ENCODE data around the gene SYT1. TPM values are rescaled to one million over a fixed set of nuclear protein-coding genes. Genes with fewer than 3 reads are reported as not detected.

The SYT1 gene
- total RNA-seq, 1 experiment from 2014 or later: 44.9 TPM

DNA sequence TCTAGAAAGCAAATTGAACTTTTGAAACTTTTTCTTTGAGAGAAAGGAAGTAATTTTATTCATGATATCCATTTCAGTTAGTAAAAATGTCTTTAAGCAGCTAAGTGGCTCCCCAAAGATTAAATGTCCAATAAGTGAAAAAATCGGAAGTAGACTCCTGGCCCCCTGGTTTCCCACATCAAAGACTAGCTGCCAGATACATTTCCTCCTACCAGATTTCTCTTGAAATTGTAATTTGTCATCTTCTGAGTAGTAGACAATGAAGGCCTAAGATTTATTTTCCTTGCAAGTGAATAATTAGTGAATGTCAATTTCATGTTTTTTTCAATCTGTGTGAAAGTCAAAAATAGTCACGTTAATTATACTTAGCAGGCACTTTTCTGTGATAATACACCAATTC lies 321.9 kb downstream of the SYT1 start:
- H4K20me1 ChIP-seq (ENCODE audit: insufficient read depth): no peaks in the 10 kb centered on the region
- no peaks in the 10 kb centered on the region; a peak in 1 of 4 replicates for H3K4me1 ChIP-seq (ENCODE audit: control insufficient read depth in 1 of 2, insufficient read depth in 2 of 2, low read length in 2 of 2)
- no peak for DNase-seq (ENCODE audit: low read depth, low spot score)
- no peak overlapping the region for H3K4me3 ChIP-seq (replicated peaks in 1 of 2; ENCODE audit: low read depth in 1 of 2, low read length in 2 of 2)
- TF ChIP-seq POLR2A (IDR thresholded peaks at IDR 0.05; ENCODE audit: borderline replicate concordance, extremely low read depth, insufficient read depth, insufficient read length): no peak
- TF ChIP-seq, protein P1, sequence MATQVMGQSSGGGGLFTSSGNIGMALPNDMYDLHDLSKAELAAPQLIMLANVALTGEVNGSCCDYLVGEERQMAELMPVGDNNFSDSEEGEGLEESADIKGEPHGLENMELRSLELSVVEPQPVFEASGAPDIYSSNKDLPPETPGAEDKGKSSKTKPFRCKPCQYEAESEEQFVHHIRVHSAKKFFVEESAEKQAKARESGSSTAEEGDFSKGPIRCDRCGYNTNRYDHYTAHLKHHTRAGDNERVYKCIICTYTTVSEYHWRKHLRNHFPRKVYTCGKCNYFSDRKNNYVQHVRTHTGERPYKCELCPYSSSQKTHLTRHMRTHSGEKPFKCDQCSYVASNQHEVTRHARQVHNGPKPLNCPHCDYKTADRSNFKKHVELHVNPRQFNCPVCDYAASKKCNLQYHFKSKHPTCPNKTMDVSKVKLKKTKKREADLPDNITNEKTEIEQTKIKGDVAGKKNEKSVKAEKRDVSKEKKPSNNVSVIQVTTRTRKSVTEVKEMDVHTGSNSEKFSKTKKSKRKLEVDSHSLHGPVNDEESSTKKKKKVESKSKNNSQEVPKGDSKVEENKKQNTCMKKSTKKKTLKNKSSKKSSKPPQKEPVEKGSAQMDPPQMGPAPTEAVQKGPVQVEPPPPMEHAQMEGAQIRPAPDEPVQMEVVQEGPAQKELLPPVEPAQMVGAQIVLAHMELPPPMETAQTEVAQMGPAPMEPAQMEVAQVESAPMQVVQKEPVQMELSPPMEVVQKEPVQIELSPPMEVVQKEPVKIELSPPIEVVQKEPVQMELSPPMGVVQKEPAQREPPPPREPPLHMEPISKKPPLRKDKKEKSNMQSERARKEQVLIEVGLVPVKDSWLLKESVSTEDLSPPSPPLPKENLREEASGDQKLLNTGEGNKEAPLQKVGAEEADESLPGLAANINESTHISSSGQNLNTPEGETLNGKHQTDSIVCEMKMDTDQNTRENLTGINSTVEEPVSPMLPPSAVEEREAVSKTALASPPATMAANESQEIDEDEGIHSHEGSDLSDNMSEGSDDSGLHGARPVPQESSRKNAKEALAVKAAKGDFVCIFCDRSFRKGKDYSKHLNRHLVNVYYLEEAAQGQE (IDR thresholded peaks at IDR 0.05; ENCODE audit: low read depth): no peak
- no peak for TF ChIP-seq ZBTB33 (IDR thresholded peaks at IDR 0.05; ENCODE audit: extremely low read depth, insufficient replicate concordance, low read length)
- TF ChIP-seq SRF (IDR thresholded peaks at IDR 0.05; ENCODE audit: low read depth): no peak
- ChIA-PET CTCF (no interaction called here), POLR2A (no interaction called here), RAD21 (ENCODE audit: low non-redundant PET in 1 of 2, low total read pairs in 2 of 2, uncharacterized antibody in 2 of 2, unreplicated experiment in 2 of 2) (no interaction called here)
- no peak overlapping the region for H3K27ac ChIP-seq (ENCODE audit: low read depth, low read length)
- H3K9ac ChIP-seq (ENCODE audit: low read length): no peak overlapping the region
- H3K4me2 ChIP-seq (ENCODE audit: low read length): no peak overlapping the region
- no peak overlapping the region for H2AFZ ChIP-seq (ENCODE audit: low read depth, low read length, poor library complexity, severe bottlenecking)
- H3K9me2 ChIP-seq (ENCODE audit: insufficient read depth): no peaks in the 10 kb centered on the region
- H3K79me2 ChIP-seq (ENCODE audit: insufficient read depth, low read length): no peaks in the 10 kb centered on the region
- intact Hi-C loops (cut with micrococcal nuclease): no loop called here
- no peaks in the 10 kb centered on the region for H3K9me3 ChIP-seq (ENCODE audit: control insufficient read depth in 1 of 2, insufficient read depth in 1 of 2, low read depth in 1 of 2, low read length in 2 of 2)
- no peaks in the 10 kb centered on the region for H3K36me3 ChIP-seq (ENCODE audit: control insufficient read depth in 1 of 2, insufficient read depth in 2 of 2, low read length in 2 of 2)
- no TSS peak for BruUV-seq (replicated peaks)
- ATAC-seq: no peak
- H3K27me3 ChIP-seq (ENCODE audit: insufficient read depth, low read length): no peaks in the 10 kb centered on the region

All from HCT116 (cell line).